HUES64 (cell line): ENCODE data around the gene ZBTB43.

Experiments
- H3K27ac ChIP-seq: 2 replicates; pipeline ENCODE4 v1.7.0; 2013; ENCODE audit warnings: low read depth, low read length, inconsistent platforms
- H3K27me3 ChIP-seq: 2 replicates; pipeline ENCODE4 v1.6.1; 2013; ENCODE audit warnings: mild to moderate bottlenecking, low read length; ENCODE audit not compliant: insufficient read depth
- H3K36me3 ChIP-seq: 2 replicates; pipeline ENCODE4 v1.6.1; 2013; ENCODE audit warnings: mild to moderate bottlenecking, low read length; ENCODE audit not compliant: insufficient read depth
- H3K4me1 ChIP-seq: 2 replicates; pipeline ENCODE4 v1.6.1; 2013; ENCODE audit warnings: mild to moderate bottlenecking, low read length, moderate library complexity; ENCODE audit not compliant: insufficient read depth
- H3K4me3 ChIP-seq: 2 replicates; pipeline ENCODE4 v1.5.1; 2013; ENCODE audit warnings: mild to moderate bottlenecking, low read length, moderate library complexity
- H3K9ac ChIP-seq: 2 replicates; pipeline ENCODE4 v1.6.1; 2013; ENCODE audit warnings: mild to moderate bottlenecking, low read depth, low read length
- H3K9me3 ChIP-seq: 2 replicates; pipeline ENCODE4 v1.6.1; 2013; ENCODE audit warnings: low read depth, low read length; ENCODE audit not compliant: insufficient read depth
- WGBS: fragments of 150-250, 120-280 bp; methylation state at CpG from one replicate; pipeline ENCODE4 v1.1.7; 2013; ENCODE audit warnings: missing lambda C conversion rate; 5-methylcytosine and 5-hydroxymethylcytosine counted together

The ZBTB43 gene

GRCh38 chr9:126830827-126831226 is 26.0 kb downstream of the ZBTB43 start:
- Histone ChIP-seq H3K4me1 (no peaks in the 10 kb centered on the region), H3K9ac (no peak overlapping the region), H3K27ac (no peak overlapping the region), H3K27me3 (no peaks in the 10 kb centered on the region), H3K4me3 (no peak overlapping the region), H3K36me3 (peaks cover 33% of the 10 kb centered on the region), H3K9me3 (no peaks in the 10 kb centered on the region)
- WGBS: 93% methylated on average over 3 of the region's 3 CpGs

DNA sequence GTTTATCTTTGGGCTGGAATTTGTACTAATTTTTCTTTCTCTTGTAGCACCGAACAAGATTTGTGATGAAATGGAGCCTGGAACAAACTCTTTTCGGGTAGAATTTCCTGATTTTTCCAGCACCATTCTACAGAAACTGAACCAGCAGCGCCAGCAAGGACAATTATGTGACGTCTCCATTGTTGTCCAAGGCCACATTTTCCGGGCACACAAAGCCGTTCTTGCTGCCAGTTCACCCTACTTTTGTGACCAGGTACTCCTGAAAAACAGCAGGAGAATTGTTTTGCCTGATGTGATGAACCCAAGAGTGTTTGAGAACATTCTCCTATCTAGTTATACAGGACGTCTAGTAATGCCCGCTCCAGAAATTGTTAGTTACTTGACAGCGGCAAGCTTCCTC is 27.6 kb downstream of the ZBTB43 start:
- no peaks in the 10 kb centered on the region for H3K4me1 ChIP-seq
- H3K9ac ChIP-seq: no peak overlapping the region
- no peaks in the 10 kb centered on the region for H3K9me3 ChIP-seq
- H3K4me3 ChIP-seq: no peak overlapping the region
- H3K27ac ChIP-seq: no peak overlapping the region
- peaks cover 34% of the 10 kb centered on the region for H3K36me3 ChIP-seq
- WGBS: 95% methylated on average over 9 of the region's 9 CpGs
- no peaks in the 10 kb centered on the region for H3K27me3 ChIP-seq

- Histone ChIP-seq H3K9me3 (no peaks in the 10 kb centered on the region), H3K4me1 (no peaks in the 10 kb centered on the region), H3K4me3 (no peak overlapping the region), H3K27me3 (no peaks in the 10 kb centered on the region), H3K9ac (no peak overlapping the region), H3K27ac (no peak overlapping the region), H3K36me3 (peaks cover 34% of the 10 kb centered on the region)
- WGBS: 95% methylated on average over 24 of the region's 24 CpGs
Observed at GRCh38 chr9:126833020-126833419, 28.2 kb downstream of the ZBTB43 start.

DNA sequence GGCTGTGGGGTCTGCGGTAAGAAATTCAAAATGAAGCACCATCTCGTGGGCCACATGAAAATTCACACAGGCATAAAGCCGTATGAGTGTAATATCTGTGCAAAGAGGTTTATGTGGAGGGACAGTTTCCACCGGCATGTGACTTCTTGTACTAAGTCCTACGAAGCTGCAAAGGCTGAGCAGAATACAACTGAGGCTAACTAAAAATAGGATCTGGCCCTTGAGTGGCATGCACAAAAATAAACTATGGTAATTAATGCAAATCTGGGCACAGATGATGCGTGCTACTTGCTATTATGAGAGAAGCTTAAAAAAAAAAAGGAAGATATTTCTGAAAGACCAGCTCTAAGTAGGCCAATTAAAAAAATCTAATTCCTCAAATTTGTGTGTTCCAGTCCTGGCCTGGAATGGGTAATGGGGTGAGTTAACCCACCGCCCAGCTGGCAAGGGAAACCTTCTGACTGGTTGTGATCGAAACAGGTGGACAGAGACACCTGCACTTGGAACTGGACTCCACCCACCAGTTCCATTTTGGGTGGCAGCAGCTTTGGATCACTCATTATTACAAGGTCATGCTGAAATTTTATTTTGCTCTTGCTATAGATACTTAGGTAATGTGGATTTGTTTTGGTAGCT is 29.0 kb downstream of the ZBTB43 start:
- no peak overlapping the region for H3K9ac ChIP-seq
- no peaks in the 10 kb centered on the region for H3K27me3 ChIP-seq
- no peaks in the 10 kb centered on the region for H3K4me1 ChIP-seq
- no peak overlapping the region for H3K27ac ChIP-seq
- H3K4me3 ChIP-seq: no peak overlapping the region
- WGBS: 96% methylated on average over 8 of the region's 8 CpGs
- H3K9me3 ChIP-seq: no peaks in the 10 kb centered on the region
- peaks cover 34% of the 10 kb centered on the region for H3K36me3 ChIP-seq

DNA sequence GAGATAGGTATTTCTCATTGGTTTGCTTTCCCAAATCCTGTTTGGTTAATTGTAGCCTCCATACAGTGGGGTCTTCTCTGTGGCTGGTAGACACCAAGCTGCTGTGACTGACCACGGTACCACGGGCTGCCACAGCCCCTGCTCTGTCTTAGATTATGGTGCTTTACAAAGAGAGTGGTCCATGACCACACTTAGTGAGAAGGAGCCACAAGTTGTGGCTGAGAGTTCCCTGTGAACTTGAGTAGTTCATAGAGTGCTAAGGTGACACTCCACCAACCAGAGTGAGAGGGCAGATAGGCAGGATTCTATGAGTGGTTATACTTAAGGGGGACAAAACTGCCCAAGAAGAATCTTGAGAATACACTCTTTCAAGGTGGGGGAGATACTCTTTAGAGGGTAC is 29.8 kb downstream of the ZBTB43 start:
- Histone ChIP-seq H3K4me1 (no peaks in the 10 kb centered on the region), H3K36me3 (peaks cover 34% of the 10 kb centered on the region), H3K9ac (no peak overlapping the region), H3K9me3 (no peaks in the 10 kb centered on the region), H3K4me3 (no peak overlapping the region), H3K27me3 (no peaks in the 10 kb centered on the region), H3K27ac (no peak overlapping the region)
- WGBS: 95% methylated on average over 2 of the region's 2 CpGs

GRCh38 chr9:126836216-126836615 is 31.4 kb downstream of the ZBTB43 start:
- WGBS: 86% methylated on average over 1 of the region's 2 CpGs
- H3K27ac ChIP-seq: no peak overlapping the region
- no peak overlapping the region for H3K9ac ChIP-seq
- H3K9me3 ChIP-seq: no peaks in the 10 kb centered on the region
- H3K27me3 ChIP-seq: no peaks in the 10 kb centered on the region
- no peaks in the 10 kb centered on the region for H3K4me1 ChIP-seq
- H3K4me3 ChIP-seq: no peak overlapping the region
- peaks cover 34% of the 10 kb centered on the region for H3K36me3 ChIP-seq

DNA sequence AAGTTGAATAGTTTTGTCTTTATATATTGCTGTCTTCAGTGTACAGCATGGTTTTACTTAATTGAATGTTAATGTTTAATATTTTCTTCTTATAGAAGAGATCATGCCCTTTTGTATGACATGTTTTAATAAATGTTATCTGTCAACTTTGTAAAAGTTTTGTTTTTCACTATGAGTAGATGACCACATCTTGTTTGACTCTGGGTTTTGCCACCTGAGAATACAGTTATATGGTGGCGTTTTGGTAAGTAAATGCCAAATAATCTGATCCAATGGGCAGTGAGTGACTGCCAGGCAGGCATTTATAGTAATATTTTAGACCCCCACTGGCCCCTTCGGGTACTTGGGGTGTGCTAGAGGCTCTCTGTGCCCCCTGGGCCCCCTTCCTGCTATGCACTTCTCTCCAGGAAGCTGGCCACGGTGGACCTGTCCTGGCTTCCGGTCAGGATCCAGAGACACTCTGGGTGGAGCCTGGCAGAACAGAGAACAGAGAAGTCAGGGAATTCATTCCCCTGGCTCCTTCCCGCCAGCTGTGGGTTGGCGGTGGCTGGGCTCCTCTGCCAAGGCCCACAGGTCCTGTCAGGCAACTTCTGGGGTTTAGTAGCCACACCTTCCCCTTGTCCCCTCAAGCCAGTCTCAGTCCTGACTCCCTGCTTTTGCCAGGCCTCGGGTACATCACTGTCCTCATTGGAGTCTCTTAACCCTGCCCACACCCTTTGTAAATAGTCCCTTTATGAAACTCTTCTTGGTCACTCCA is 33.4 kb downstream of the ZBTB43 start:
- WGBS: 92% methylated on average over 7 of the region's 7 CpGs
- Histone ChIP-seq H3K9me3 (no peaks in the 10 kb centered on the region), H3K27me3 (no peaks in the 10 kb centered on the region), H3K4me1 (no peaks in the 10 kb centered on the region), H3K4me3 (no peak overlapping the region), H3K36me3 (peaks cover 22% of the 10 kb centered on the region), H3K27ac (no peak overlapping the region), H3K9ac (no peak overlapping the region)

- Histone ChIP-seq H3K36me3 (peaks cover 16% of the 10 kb centered on the region), H3K9ac (no peak overlapping the region), H3K4me3 (no peak overlapping the region), H3K27ac (no peak overlapping the region), H3K9me3 (no peaks in the 10 kb centered on the region), H3K4me1 (no peaks in the 10 kb centered on the region), H3K27me3 (no peaks in the 10 kb centered on the region)
- 94% methylated on average over 12 of the region's 12 CpGs for WGBS
Observed at GRCh38 chr9:126838895-126839294, 34.1 kb downstream of the ZBTB43 start.

DNA sequence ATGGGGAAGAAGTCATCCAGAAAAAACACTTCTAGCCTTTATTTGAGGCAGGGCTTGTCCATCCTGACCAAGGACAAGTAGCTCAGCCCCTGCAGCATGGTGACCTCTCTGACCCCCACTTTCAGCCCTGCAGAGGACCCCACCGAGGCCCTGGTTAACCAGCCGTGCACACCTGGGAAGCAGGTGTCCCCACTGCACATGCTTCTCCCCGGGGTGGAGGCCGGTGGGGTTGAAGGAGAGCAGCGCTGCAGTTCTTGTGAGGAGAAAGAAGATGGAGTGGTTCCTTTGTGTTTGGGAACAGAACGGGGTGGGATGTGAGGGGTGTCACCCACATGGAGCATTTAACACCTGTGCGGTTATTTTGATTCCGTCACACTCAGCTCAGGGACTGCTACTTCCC is 34.5 kb downstream of the ZBTB43 start:
- Histone ChIP-seq H3K36me3 (peaks cover 11% of the 10 kb centered on the region; the same call in 1 of the 2 replicates), H3K4me1 (no peaks in the 10 kb centered on the region), H3K27ac (no peak overlapping the region), H3K4me3 (no peak overlapping the region), H3K9me3 (no peaks in the 10 kb centered on the region), H3K27me3 (no peaks in the 10 kb centered on the region), H3K9ac (no peak overlapping the region)
- WGBS: 95% methylated on average over 8 of the region's 8 CpGs

DNA sequence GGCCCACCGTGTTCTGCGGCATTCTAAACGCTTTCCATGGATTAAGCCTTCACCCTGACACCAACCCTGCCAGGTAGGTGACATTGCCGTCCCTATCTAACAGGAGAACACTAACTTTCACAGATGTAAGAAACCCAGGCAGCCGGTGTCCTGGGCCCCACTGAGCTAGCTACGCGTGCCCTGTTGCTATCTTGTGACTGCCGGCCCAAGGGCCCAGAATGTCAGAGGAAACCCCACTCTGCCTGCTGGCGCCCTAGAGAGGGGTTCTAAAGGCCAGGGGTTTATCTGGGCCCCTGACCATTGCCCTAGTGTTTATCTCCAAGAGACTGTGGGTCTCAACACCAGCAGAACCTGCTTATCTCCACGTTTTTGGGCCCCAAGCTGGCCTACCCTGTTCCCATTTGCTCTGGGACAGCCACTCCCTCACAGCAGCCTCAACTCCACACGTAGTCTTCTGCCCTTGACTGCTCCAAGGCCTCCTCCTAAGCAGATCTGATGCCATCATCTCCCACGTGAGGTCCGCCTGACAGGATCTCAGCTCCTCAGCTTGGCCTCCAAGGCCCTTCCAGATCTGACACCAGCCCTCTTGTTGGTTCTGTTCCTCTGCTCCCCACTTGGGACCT is 37.5 kb downstream of the ZBTB43 start:
- H3K27me3 ChIP-seq: no peaks in the 10 kb centered on the region
- no peaks in the 10 kb centered on the region for H3K36me3 ChIP-seq
- WGBS: 91% methylated on average over 13 of the region's 13 CpGs
- no peak overlapping the region for H3K4me3 ChIP-seq
- H3K4me1 ChIP-seq: no peaks in the 10 kb centered on the region
- no peaks in the 10 kb centered on the region for H3K9me3 ChIP-seq
- H3K9ac ChIP-seq: no peak overlapping the region
- no peak overlapping the region for H3K27ac ChIP-seq

DNA sequence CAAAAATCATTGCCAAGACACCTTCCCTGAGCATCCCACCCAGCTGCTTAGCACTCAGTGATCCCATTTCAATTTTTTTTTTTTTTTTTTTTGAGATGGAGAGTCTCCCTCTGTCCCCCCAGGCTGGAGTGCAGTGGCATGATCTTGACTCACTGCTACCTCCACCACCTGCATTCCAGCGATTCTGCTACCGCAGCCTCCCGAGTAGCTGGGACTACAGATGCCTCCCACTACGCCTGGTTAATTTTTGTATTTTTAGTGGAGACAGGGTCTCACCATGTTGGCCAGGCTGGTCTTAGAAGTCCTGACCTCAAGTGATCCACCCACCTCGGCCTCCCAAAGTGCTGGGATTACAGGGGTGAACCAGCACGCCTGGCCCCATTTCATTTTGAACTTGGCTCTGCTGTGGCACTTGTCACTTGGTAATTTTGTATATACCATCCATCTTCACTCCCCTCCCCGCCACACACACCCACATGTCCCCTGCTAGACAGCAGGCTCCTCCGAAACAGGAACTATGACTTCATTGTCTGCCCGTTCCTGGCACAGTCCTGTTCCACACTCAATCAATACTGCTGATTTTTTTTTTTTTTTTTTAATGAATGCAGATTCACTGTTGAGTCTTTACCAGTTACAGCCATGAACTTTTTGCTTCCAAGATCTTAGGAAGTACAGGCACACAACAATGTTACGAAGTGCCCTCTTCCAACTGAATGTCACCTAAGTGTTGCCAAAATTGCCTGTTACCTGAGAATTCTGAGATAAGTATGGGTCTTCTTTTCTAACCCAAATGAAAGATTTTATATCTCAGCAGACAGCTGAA is 38.3 kb downstream of the ZBTB43 start:
- Histone ChIP-seq H3K9me3 (no peaks in the 10 kb centered on the region), H3K36me3 (no peaks in the 10 kb centered on the region), H3K4me3 (no peak overlapping the region), H3K27ac (no peak overlapping the region), H3K4me1 (no peaks in the 10 kb centered on the region), H3K9ac (no peak overlapping the region), H3K27me3 (no peaks in the 10 kb centered on the region)
- 90% methylated on average over 10 of the region's 10 CpGs for whole genome bisulfite sequencing
